DMS153 treated with DMSO at 0.1 percent for 48 hours (cell line): ENCODE measurements around the gene RAB3B.
"Not testable (repeated sequence)": the region's sequence is repeated elsewhere in the genome, so short reads cannot be mapped to it uniquely, and the experiment has no call there.

ENCODE experiments used
- DNase-seq: peaks from one replicate; lab custom pipeline; 2025; ENCODE audit not compliant: unreplicated experiment; lab: John Stamatoyannopoulos, UW

The RAB3B gene

GRCh38 chr1:51922040-51922439, 68.5 kb downstream of the RAB3B start:
- DNase-seq = no peak

GRCh38 chr1:51920130-51920529, 70.4 kb downstream of the RAB3B start:
- DNase-seq = no peak

DNA sequence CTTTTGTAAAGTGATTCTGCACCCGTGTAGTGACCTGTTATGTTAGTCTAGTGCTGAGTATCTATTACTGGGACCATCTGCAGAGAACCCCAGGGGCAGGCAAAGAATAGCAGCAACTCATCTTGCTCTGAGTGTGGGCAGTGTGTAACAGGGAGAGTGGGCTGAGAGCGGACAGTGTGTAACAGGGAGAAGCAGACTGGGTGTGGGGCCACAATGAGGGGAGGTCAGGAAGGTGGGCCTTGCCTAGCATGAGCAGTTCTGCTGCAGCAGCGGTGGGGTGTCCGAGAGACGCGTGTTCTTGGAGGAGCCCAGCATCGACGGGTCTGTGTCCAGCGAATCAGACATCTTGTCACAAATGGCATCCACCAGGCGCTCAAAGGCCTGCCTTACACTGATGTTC, 70.8 kb downstream of the RAB3B start:
- DNase-seq = no peak

GRCh38 chr1:51916587-51917405, 73.7 kb downstream of the RAB3B start:
- no peak for DNase-seq

DNA sequence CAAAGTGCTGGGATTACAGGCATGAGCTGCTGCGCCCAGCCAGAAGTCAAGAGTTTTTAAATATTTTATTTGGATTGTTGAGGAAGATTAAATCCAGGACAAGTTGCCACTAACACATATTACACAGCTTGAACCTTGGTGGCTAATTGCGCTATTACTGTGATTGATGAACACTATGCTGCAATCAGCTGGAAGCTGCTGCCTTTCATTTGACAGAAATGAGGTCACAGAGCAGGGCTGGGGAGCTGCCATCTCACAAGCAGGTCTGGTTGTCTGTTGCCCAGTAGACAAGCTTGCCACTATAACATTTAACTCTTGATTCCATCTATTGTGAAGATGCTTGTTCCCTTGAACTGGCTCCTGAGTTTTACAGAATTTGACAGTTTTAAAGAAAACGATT, 74.5 kb downstream of the RAB3B start:
- DNase-seq = no peak

DNA sequence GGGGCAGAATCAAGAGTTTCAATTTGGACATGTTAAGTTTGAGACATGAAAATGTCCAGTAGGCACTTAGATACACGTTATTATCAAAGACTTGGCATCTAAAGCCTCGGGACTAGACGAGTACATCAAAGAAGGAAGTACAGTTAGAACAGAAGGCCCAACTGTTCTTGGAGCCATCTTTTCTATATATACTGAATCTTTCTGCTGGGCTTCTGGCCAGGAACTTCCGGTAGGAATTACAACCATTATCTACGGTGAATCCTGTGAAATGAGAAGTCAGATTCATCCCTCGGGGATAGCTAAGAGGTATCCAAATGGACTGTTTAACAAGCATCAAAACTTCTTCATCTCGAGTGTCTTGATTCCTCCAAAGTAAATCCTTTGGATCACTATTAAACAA, 77.6 kb downstream of the RAB3B start:
- no peak for DNase-seq

GRCh38 chr1:51910221-51911000, 80.1 kb downstream of the RAB3B start:
- DNase-seq = no peak

- no peak for DNase-seq
These were observed 82.0 kb downstream of the RAB3B start for GRCh38 chr1:51908499-51908898.

DNA sequence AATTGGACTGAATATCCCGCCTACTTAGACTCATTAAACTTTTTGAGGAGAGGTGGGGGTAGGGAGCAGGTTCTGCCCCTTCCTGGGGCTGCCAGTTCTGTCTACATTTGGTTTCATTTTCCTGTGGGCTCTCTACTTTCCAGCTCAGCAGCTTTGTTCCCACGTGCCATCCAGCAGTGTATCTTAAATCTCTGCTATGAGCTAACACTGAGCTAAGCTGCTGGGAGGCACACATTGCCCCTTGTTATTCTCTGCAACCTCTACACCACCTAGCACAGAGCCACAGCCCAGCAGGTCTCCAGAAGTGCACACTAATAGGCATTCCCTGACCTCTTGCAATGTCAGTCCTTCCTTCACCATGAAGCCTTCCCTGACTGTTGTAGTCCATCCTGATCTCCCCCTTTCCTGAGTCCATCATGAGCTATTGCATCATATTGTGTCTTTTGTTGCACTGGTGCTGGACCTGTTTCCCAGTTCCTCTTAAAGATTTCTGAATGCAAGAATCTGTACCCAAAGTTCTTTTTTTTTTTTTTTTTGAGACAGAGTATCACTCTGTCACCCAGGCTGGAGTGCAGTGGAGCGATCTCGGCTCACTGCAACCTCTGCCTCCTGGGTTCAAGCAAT, 83.3 kb downstream of the RAB3B start:
- DNase-seq = no peak

DNA sequence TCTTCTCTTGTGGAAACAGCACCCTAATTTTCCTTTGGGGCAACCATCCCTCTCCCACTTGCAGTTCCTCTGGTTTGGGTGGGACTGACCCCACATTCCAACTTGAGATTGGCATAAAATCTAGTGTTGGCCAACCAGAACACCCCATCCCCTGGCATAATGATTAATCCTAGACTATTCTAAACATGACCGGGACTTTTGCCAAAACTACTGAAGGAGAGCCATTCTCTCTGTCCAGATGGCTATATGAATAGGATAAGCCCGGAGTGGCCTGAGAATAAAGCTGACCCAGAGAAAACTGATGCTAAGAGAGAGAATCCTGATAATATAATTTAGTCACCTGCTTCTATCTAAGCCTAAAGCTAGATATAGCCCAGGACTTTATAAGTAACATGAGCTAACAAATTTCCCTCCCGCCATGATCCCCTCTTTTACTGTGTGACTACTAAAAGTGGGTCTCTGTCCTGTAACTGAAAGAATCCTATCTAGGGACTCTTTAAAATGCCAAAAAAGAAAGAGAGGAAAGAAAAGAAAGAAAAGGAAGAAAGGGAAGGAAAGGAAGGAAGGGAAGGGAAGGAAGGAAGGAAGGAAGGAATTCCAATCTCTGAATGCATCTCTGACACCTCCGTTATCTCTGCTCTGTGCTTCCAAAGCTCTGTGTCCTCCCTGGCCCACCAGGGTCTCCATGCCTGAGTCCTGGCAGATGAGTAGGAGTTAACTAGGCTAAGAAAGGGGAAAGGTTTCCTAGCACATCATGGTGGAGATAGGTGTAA, 84.0 kb downstream of the RAB3B start:
- no peak for DNase-seq

DNA sequence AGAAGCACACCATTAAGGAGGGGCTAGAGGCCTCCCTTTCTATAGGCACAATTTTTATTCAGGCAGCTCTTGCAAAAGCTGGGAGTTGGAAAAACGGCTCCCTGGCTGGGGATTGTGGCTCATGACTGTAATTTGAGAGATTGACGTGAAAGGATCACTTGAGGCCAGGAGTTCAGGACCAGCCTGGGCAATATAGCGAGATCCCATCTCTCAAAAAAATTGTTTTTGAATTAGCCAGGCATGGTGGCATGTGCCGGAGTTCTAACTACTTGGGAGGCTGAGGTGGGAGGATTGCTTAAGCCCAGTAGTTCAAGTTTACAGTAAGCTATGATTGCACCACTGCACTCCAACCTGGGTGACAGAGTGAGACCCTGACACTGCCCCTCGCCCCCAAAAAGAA, 88.0 kb downstream of the RAB3B start:
- DNase-seq = no peak

- no peak for DNase-seq
These were observed 89.3 kb downstream of the RAB3B start for GRCh38 chr1:51901151-51901550.

DNA sequence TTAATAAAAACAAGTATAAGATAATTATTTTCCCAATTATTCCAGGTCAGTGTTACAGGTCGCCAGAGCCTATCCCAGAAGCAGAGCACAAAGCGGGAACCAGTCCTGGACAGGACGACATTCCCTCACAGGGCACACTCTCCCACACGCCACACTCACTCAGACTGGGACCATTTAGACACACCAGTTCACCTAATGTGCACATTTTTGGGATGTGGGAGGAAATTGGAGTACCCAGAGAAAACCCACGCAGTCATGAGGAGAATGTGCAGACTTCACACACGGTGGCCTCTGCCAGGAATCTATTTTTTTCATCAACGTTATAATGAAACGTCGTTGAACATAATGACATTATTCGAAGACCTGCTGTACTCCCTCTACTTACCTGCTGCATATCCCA, 91.5 kb downstream of the RAB3B start:
- DNase-seq = no peak

DNA sequence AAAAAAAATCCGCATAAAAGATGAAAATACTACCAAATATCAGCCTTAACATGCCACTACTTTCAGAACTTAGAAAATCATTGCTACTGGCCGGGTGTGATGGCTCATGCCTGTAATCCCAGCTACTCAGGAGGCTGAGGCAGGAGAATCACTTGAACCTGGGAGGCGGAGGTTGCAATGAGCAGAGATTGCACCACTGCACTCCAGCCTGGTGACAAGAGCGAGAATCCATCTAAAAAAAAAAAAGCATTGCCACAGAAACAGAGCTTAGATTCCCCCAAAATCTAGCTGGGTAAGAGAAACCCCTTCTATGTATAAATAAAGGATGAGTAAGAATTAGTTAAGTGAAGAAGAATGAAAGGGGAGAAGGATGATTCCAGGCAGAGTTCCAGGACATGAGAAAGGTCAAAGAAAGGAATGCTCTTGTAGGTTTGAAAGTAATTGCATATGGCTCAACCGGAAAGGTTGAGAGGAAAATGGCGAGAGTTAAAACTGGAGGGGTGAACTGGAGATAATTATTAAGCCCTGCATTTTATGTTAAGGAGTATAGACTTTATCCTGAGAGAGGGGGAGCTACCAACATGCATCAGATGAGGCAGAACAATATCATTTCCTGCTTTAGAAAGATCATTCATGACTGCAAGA, 92.3 kb downstream of the RAB3B start:
- no peak for DNase-seq

GRCh38 chr1:51897699-51898031, 92.8 kb downstream of the RAB3B start:
- no peak for DNase-seq

DNA sequence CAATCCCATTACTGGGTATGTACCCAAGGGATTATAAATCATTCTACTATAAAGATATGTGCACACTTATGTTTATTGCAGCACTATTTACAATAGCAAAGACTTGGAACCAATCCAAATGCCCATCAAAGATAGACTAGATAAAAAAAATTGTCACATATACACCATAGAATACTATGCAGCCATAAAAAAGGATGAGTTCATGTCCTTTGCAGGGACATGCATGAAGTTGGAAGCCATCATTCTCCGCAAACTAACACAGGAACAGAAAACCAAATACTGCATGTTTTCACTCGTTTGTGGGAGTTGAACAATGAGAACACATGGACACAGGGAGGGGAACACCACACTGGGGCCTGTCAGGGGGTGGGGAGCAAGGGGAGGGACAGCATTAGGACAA, 95.8 kb downstream of the RAB3B start:
- not testable (repeated sequence) for DNase-seq

DNA sequence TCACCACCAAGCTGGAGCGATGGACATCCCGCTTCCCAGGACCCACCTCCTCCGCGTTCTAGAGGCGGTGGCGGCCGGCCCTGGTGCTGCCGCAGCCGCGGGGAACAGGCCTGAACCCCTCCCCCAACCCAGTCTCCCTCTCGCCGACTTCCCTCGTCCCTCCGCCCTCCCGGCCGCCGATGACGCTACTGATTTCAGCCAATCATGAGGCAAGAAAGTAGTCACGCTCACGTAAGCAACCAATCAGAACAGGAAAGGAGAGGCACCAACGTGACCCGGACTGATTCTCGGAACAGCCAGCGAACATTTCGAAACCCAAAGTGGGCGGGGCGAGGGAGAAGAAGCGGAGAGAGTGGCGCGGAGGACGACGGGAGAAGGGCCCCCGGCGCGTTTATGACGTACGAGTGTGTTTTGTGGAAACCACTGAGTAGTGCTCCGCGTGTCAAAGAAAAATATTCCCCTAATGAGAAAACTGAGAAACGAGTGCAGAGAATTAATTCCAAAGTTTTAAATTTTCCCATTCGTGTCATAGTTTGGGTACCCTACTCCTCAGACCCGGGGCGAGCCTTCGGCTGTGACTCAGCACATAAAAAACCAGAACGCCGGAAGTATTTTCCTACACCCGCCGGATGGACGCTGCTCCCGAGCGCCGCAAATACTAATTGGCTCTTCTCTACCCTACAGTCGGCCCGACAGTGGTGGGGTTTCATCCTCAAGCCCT, 111.7 kb downstream of the RAB3B start, which contains the start of gene NRDC:
NRDC (minus strand) TSS at position 112 of the 721 bp plus-strand sequence. CDS start 112 bp downstream, outside the sequence.
- DNase-seq = peak; percentile 98

GRCh38 chr1:51878308-51878615, 112.2 kb downstream of the RAB3B start:
- DNase-seq = no peak

- no peak for DNase-seq
These were observed 112.8 kb downstream of the RAB3B start for GRCh38 chr1:51877434-51878307.
